ENCODE data around the gene TECPR2. TPM values are rescaled to one million over a fixed set of nuclear protein-coding genes. Genes with fewer than 3 reads are reported as not detected.

Gene TECPR2
- total RNA-seq, 1 donor from 2014 or later, result 12.0 TPM

- intact Hi-C loops (cut with DNase I), result no loop called here
- TF ChIP-seq, protein P1, sequence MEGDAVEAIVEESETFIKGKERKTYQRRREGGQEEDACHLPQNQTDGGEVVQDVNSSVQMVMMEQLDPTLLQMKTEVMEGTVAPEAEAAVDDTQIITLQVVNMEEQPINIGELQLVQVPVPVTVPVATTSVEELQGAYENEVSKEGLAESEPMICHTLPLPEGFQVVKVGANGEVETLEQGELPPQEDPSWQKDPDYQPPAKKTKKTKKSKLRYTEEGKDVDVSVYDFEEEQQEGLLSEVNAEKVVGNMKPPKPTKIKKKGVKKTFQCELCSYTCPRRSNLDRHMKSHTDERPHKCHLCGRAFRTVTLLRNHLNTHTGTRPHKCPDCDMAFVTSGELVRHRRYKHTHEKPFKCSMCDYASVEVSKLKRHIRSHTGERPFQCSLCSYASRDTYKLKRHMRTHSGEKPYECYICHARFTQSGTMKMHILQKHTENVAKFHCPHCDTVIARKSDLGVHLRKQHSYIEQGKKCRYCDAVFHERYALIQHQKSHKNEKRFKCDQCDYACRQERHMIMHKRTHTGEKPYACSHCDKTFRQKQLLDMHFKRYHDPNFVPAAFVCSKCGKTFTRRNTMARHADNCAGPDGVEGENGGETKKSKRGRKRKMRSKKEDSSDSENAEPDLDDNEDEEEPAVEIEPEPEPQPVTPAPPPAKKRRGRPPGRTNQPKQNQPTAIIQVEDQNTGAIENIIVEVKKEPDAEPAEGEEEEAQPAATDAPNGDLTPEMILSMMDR (IDR thresholded peaks at IDR 0.05), result no peak
- TF ChIP-seq POLR2A (IDR thresholded peaks at IDR 0.05) (no peak), POLR2AphosphoS5 (IDR thresholded peaks at IDR 0.05; ENCODE audit: insufficient read depth in 1 of 2, low read depth in 1 of 2) (no peak)
- no peak overlapping the region for H3K27ac ChIP-seq
Measured at GRCh38 chr14:102506626-102506925, 143.8 kb downstream of the TECPR2 start.

GRCh38 chr14:102507081-102507856 lies 144.5 kb downstream of the TECPR2 start:
- Histone ChIP-seq H3K4me3 (no peak overlapping the region), H3K4me1 (peaks cover 16% of the 10 kb centered on the region), H3K27ac (no peak overlapping the region), H3K9me3 (no peaks in the 10 kb centered on the region), H3K27me3 (no peaks in the 10 kb centered on the region), H3K36me3 (no peaks in the 10 kb centered on the region)
- DNase-seq (ENCODE audit: extremely low spot score in 2 of 2), result no peak
- intact Hi-C loops (cut with DNase I), result no loop called here
- no peak for TF ChIP-seq POLR2A (IDR thresholded peaks at IDR 0.05)
- no peak for TF ChIP-seq POLR2AphosphoS5 (IDR thresholded peaks at IDR 0.05; ENCODE audit: insufficient read depth in 1 of 2, low read depth in 1 of 2)
- TF ChIP-seq, protein P1 (IDR thresholded peaks at IDR 0.05), result no peak

More at GRCh38 chr14:102506626-102506925, 143.8 kb downstream of the TECPR2 start:
- Histone ChIP-seq H3K4me3 (no peak overlapping the region), H3K4me1 (peaks cover 16% of the 10 kb centered on the region), H3K9me3 (no peaks in the 10 kb centered on the region), H3K36me3 (no peaks in the 10 kb centered on the region), H3K27me3 (no peaks in the 10 kb centered on the region)
- no peak for DNase-seq (ENCODE audit: extremely low spot score in 2 of 2)

- H3K27me3 ChIP-seq, result no peaks in the 10 kb centered on the region
- no peak for DNase-seq (ENCODE audit: extremely low spot score in 2 of 2)
- H3K36me3 ChIP-seq, result no peaks in the 10 kb centered on the region
- H3K4me1 ChIP-seq, result peaks cover 16% of the 10 kb centered on the region
- TF ChIP-seq, protein P1 (IDR thresholded peaks at IDR 0.05), result no peak
- TF ChIP-seq POLR2A (IDR thresholded peaks at IDR 0.05), result no peak
- TF ChIP-seq POLR2AphosphoS5 (IDR thresholded peaks at IDR 0.05; ENCODE audit: insufficient read depth in 1 of 2, low read depth in 1 of 2), result no peak
- intact Hi-C loops (cut with DNase I), result no loop called here
- no peaks in the 10 kb centered on the region for H3K9me3 ChIP-seq
- peak overlapping the region; percentile 88 for H3K27ac ChIP-seq
- H3K4me3 ChIP-seq, result no peak overlapping the region
Measured at GRCh38 chr14:102507857-102508312, 145.1 kb downstream of the TECPR2 start.

- peak overlapping the region; percentile 74 to 76 for H3K4me3 ChIP-seq
- H3K9me3 ChIP-seq, result no peaks in the 10 kb centered on the region
- no peaks in the 10 kb centered on the region for H3K27me3 ChIP-seq
- DNase-seq (ENCODE audit: extremely low spot score in 2 of 2), result no peak
- no peaks in the 10 kb centered on the region for H3K36me3 ChIP-seq
- peak overlapping the region; percentile 88 for H3K27ac ChIP-seq
- no peak for TF ChIP-seq POLR2AphosphoS5 (IDR thresholded peaks at IDR 0.05; ENCODE audit: insufficient read depth in 1 of 2, low read depth in 1 of 2)
- peaks cover 16% of the 10 kb centered on the region for H3K4me1 ChIP-seq
- intact Hi-C loops (cut with DNase I), result no loop called here
Measured at GRCh38 chr14:102508410-102508773, 145.7 kb downstream of the TECPR2 start.

DNA sequence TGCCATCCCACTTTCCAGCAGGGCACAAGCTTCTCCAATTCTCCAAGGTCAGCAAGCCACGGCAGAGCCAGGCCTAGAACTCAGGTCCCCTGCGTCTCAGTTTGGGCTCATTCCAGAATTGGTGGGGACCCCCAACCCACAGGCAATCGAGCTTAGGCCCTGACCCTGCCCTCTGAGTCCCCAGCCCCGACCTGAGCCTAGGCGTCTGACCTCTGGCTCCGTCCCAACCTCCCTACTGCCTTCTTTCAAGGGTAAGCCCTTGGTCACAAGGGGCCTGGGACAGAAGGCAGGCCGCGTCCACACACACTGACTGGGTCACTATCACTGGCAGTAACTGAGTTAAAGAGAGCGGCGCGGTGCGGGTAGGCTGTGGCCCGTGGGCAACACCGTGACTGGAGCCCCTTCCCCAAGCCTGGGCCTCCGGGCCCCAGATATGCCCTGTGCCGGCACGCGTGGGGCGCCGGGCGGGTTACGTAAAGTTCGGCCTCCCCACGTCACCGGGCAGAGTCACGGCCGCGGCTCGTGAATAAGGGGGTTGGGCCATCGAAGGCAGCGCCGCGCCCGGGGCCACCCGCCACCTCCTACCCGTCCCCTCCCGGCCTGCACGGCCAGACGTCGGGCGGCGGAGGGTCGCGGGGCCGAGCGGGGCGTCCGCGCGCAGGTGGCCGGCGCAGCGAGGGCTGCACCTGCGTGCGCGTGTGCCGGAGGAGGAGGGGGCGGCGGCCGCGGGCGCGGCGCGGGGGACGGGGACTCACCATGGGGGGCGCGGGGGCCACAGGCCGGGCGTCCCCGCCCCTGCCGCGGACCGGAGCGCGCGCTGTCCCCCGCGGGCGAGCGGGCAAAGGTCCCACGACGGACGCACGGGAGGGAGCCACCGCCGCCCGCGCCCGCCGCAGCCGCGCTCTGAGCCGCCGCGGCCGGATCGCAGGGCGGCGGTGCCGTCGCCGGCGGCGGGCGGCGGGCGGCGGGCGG lies 146.3 kb downstream of the TECPR2 start:
- intact Hi-C loops (cut with DNase I), result no loop called here
- DNase-seq (ENCODE audit: extremely low spot score in 2 of 2), result no peak
- Histone ChIP-seq H3K36me3 (no peaks in the 10 kb centered on the region), H3K4me3 (peak overlapping the region; percentile 74 to 76), H3K27me3 (no peaks in the 10 kb centered on the region), H3K27ac (peak overlapping the region; percentile 88), H3K9me3 (no peaks in the 10 kb centered on the region), H3K4me1 (peaks cover 16% of the 10 kb centered on the region)
- TF ChIP-seq, protein P1 (IDR thresholded peaks at IDR 0.05), result no peak
- TF ChIP-seq POLR2AphosphoS5 (IDR thresholded peaks at IDR 0.05; ENCODE audit: insufficient read depth in 1 of 2, low read depth in 1 of 2) (peak in 1 of 2 donors; percentile 62), POLR2A (IDR thresholded peaks at IDR 0.05) (peak in 1 of 2 donors; percentile 14)
